ELF-1 (cell line): ENCODE measurements around the gene OR10K2.

Source experiments
- DNase-seq: peaks from one replicate; pipeline ENCODE4 v3.0.0-alpha.2; 2016; ENCODE audit warnings: low read depth, low spot score

Gene OR10K2

DNA sequence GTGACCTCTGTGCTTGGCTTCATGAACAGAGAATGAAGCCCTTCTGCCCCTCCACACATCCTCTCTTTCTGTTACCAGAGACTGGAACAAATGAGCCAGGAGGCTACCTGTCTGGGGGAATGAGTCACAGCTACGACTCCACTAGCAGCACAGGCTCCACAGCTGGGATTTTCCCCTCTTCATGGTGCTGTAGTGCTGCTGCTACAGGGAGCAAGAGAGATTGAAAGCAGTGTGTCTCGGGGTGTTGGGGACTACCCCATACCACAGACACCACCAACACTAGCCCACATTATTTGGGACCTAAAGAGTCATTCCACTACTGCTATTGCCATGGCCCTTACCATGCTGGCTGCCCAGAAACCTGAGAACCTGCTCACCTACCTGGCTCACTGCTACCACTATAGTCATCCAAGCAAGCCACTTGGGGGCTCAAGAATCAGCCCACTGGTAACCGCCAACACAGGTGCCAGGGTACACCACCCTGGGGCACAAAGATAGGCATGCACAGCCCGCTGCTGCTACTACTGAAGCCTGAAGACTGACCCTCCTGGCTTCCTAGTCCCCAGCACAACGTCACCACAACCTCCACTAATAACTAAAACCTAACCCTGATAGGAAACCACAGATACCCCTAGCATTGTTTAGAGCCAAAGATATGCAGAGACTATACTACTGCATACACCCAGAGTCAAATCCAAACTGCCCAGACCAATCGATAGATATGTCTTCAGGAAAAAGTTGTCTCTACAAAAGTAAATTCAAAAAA lies 54.7 kb downstream of the OR10K2 start:
- no peak for DNase-seq
